NCI-H446 (cell line): Measurements from ENCODE around the gene DHX58.
"Not testable (repeated sequence)": the region's sequence is repeated elsewhere in the genome, so short reads cannot be mapped to it uniquely, and the experiment has no call there.

ENCODE experiments used
- DNase-seq, 2 experiments: peaks; one replicate each; lab custom pipeline; 2025; lab: John Stamatoyannopoulos, UW

The DHX58 gene

GRCh38 chr17:42112552-42113176 is at the start of gene DHX58:
Gene DHX58, minus strand, starts transcription at chr17:42112714. Its CDS starts 822 bp downstream, at chr17:42111892.
- no peak for DNase-seq

GRCh38 chr17:42160531-42160910 is 48.0 kb upstream of the DHX58 start:
- DNase-seq: no peak

- no peak for DNase-seq
Observed at GRCh38 chr17:42159796-42160530, 47.4 kb upstream of the DHX58 start.

- DNase-seq: no peak
Observed at GRCh38 chr17:42155614-42156045, 43.1 kb upstream of the DHX58 start.

- DNase-seq: no peak
Observed at GRCh38 chr17:42153919-42154742, 41.6 kb upstream of the DHX58 start.

- no peak for DNase-seq
Observed at GRCh38 chr17:42146911-42147607, 34.5 kb upstream of the DHX58 start.

- not testable (repeated sequence) for DNase-seq
Observed at GRCh38 chr17:42143138-42143537, 30.6 kb upstream of the DHX58 start.

- DNase-seq: no peak
Observed at GRCh38 chr17:42142371-42142896, 29.9 kb upstream of the DHX58 start.

- no peak for DNase-seq
Observed at GRCh38 chr17:42141382-42141781, 28.9 kb upstream of the DHX58 start.

GRCh38 chr17:42140690-42141089 is 28.2 kb upstream of the DHX58 start:
- not testable (repeated sequence) for DNase-seq

- peak in 1 of 2 experiments; percentile 11 for DNase-seq
Observed at GRCh38 chr17:42138749-42139492, 26.4 kb upstream of the DHX58 start.

- DNase-seq: no peak
Observed at GRCh38 chr17:42136654-42137051, 24.1 kb upstream of the DHX58 start.

- no peak for DNase-seq
Observed at GRCh38 chr17:42135664-42136653, 23.4 kb upstream of the DHX58 start.

GRCh38 chr17:42135151-42135550 is 22.6 kb upstream of the DHX58 start:
- DNase-seq: no peak

GRCh38 chr17:42133461-42134041 is 21.0 kb upstream of the DHX58 start:
- no peak for DNase-seq

- DNase-seq: no peak
Observed at GRCh38 chr17:42132941-42133340, 20.4 kb upstream of the DHX58 start.

- no peak for DNase-seq
Observed at GRCh38 chr17:42131981-42132432, 19.5 kb upstream of the DHX58 start.

- DNase-seq: no peak
Observed at GRCh38 chr17:42131232-42131631, 18.7 kb upstream of the DHX58 start.

GRCh38 chr17:42130310-42130936 is 17.9 kb upstream of the DHX58 start:
- DNase-seq: no peak
